Retinal pigment epithelial cell (primary cell): ENCODE measurements around the gene SLFN5.

ENCODE experiments used
- DNase-seq: peaks from one replicate; pipeline ENCODE4 v3.0.0-alpha.2; 2010; ENCODE audit warnings: low read depth
- H3K4me3 ChIP-seq: 2 replicates; pipeline ENCODE4 v1.5.1; 2011; ENCODE audit warnings: mild to moderate bottlenecking, low read length, control low read depth, moderate library complexity
- TF ChIP-seq, protein P1 (sequence below): conservative IDR thresholded peaks from 2 replicates; pipeline ENCODE4 v1.5.1; 2011; ENCODE audit warnings: low read depth, low read length, control low read depth, inconsistent platforms

Gene SLFN5

DNA sequence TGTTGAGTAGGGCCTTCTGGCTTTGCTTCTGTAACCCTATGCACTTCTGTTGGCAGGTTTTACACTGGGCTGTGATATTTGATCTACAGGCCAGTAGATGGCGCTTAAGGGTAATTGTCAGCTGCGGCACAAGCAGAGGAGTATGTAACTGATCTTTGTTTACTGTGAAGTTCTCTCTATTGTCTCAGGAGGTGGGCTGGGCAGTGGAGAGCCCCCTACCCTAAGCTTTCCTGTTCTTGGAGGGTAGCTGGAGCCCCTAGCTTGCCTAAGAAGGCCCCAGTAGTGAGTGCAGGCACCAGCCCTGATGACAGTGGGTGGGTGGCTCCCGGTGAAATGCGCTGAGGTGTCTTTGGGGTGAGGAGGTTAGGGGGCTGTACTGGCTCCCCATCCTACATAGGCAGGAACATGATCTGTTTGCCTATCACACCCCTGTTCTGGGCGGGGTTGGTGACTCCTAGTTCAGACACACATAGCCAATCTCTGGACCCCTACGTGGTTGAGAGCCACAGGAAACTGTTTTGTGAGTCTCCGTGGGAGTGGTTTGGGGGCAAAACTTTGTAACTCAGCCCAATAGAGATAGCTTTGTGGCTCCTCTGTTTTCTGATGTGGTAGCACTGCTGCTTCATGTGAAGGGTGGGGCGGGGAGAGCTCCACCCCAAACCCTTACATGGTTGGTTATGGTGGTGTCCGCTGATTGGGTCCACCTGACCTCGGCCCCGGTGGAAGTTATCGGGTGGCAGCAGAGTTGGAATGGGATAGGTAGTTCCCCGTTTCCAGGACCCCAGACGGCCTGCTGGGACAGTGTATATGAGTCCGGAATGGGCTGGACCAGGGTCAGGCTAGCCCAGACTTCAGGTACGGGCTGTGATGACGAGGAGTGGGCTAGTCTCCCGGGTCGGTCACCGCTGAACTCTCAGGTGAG is 70.2 kb downstream of the SLFN5 start:
- TF ChIP-seq, protein P1, sequence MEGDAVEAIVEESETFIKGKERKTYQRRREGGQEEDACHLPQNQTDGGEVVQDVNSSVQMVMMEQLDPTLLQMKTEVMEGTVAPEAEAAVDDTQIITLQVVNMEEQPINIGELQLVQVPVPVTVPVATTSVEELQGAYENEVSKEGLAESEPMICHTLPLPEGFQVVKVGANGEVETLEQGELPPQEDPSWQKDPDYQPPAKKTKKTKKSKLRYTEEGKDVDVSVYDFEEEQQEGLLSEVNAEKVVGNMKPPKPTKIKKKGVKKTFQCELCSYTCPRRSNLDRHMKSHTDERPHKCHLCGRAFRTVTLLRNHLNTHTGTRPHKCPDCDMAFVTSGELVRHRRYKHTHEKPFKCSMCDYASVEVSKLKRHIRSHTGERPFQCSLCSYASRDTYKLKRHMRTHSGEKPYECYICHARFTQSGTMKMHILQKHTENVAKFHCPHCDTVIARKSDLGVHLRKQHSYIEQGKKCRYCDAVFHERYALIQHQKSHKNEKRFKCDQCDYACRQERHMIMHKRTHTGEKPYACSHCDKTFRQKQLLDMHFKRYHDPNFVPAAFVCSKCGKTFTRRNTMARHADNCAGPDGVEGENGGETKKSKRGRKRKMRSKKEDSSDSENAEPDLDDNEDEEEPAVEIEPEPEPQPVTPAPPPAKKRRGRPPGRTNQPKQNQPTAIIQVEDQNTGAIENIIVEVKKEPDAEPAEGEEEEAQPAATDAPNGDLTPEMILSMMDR = peak; percentile 83
- no peak overlapping the region for H3K4me3 ChIP-seq

DNA sequence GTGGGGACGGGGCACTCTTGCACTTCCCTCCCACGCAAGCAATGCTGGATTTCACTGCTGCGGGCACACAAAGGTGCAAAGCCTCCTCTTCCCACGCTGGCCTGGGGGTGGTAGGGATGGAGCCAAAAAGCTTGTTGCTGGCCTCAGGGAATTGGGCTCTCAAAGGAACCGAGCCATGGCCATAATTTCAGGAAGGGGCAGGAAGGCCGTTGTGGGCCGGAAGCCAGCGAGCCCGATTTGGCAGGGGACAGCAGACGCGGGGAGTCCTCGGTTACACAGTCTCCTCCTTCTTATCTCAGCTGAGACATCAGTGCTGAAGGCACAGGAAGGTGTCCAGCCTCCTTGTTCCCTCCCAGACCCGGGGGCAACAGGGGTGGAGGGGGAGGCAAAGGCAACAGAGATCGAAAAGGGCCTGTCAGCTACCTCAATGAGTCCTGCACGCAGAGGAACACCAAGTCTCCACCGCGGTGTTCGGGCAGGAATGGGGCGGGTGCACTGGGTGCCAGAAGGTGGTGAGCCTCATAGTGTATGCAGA is 71.1 kb downstream of the SLFN5 start:
- DNase-seq = no peak
- no peak overlapping the region for H3K4me3 ChIP-seq

More for the DNA sequence above, 70.2 kb downstream of the SLFN5 start:
- DNase-seq = peak; percentile 17

DNA sequence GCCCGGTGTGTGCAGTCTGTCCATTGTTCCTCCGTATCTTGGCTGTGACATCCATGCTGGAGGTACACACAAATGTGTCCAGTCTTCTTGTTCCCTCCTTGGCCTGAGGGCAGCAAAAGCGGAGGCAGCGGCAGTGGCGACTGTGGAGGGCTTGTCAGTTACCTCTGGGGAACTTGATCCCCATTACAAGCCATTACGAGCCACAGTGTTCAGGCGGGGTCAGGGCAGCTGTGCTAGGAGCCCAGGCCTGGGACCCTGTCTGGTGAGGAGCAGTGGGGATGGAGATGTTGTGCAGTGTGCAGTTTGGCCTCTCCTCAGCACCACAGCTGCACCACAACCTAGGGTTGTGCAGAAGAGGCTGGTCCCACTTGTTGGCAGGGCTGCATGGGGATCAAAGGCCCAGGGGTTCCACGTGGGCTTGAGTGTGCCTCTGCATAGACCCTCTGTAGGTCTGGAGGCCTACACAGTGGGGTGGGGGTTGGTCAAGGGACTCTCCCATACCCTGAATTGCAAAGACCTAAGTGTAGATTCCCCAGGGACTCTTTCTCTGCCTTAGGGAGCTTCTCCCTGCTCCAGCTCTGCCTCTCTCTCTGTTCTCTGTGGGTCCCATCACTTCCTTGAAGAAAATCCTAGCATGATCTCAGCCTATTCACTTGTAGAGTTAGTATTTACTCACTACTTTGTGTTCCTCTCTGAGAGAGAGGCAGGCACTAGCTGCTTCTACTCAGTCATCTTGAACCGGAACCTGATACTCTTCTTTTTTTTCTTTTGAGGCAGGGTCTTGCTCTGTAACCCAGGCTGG is 71.7 kb downstream of the SLFN5 start:
- H3K4me3 ChIP-seq = no peak overlapping the region
- no peak for DNase-seq
- TF ChIP-seq, protein P1 = no peak

More for the DNA sequence above, 71.1 kb downstream of the SLFN5 start:
- TF ChIP-seq, protein P1 = no peak

DNA sequence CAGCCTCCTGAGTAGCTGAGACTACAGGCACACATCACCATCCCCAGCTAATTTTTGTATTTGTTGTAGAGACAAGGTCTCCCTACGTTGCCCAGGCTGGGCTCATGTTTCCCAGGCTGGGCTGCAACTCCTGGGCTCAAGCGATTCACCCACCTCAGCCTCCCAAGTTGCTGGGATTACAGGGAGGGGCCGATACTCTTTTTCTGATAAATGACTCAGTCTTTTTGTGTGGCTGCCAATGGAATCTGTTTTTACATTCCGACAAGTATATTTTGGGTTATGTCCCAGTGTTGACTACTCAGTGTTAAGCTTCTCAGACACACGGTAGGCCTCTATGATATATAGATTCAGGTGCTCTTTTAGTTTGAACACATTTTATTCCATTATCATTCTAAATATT is 72.4 kb downstream of the SLFN5 start:
- TF ChIP-seq, protein P1 = no peak
- peak; percentile 46 for DNase-seq
- H3K4me3 ChIP-seq = no peak overlapping the region

DNA sequence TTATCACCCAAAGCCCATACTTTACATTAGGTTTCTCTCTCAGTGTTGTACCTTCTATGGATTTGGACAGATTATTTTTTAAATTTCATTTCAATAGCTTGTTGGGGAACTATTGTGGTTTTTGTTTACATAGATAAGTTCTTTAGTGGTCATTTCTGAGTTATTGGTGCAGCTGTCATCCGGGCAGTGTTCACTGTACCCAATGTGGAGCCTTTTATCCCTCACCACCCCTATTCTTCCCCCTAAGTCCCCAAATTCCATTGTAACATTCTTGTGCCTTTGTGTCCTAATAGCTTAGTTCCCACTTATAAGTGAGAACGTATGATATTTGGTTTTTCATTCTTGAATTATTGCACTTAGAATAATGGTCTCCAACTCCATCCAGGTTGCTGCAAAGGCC is 73.1 kb downstream of the SLFN5 start:
- no peak for DNase-seq
- no peak overlapping the region for H3K4me3 ChIP-seq
- TF ChIP-seq, protein P1 = no peak

DNA sequence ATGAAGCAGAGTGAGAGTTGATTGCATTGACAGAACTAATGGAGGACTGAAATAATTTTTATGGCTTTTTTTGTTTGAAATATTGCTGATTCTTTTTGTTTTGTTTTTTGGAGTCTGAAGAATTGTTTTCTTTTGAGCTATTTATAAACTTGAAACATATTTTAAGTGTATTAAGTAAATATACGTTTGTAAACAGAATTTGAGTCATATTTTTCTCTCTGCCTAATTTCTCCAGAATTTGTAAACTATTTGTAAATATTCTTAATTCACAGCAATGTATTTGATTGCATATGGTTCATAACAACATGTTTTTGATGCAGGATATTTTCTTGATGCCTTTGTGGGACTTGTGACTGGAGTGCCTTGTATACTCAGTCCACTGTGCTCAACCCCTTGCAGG is 79.9 kb downstream of the SLFN5 start:
- no peak overlapping the region for H3K4me3 ChIP-seq
- TF ChIP-seq, protein P1 = no peak
- DNase-seq = no peak
